GM19239 (cell line): Measurements from ENCODE around the gene ATN1.

Experiments
- DNase-seq: peaks from one replicate; pipeline ENCODE4 v3.0.0; 2011; ENCODE audit warnings: low spot score; ENCODE audit not compliant: insufficient read length
- FAIRE-seq: peaks from 2 replicates; lab custom pipeline; 2011; peaks lifted over from hg19 to GRCh38; lab: Jason Lieb, UNC

Gene ATN1

DNA sequence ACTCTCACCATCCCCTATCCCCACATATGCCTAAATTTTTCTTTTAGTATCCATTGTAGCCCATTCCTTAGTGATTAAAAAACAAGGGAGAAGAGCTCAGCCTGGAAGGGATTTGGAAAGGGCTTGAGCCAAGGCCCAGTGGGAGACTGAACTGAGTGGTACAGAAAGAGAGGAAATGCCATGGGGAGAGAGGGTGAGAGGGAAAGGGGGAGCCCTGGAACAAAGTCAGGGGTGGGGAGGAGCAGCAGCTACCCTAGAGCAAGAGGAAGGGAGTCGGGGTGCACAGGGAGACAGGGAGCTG lies 2.6 kb upstream of the ATN1 start:
- DNase-seq (no peak), FAIRE-seq (no peak)

DNA sequence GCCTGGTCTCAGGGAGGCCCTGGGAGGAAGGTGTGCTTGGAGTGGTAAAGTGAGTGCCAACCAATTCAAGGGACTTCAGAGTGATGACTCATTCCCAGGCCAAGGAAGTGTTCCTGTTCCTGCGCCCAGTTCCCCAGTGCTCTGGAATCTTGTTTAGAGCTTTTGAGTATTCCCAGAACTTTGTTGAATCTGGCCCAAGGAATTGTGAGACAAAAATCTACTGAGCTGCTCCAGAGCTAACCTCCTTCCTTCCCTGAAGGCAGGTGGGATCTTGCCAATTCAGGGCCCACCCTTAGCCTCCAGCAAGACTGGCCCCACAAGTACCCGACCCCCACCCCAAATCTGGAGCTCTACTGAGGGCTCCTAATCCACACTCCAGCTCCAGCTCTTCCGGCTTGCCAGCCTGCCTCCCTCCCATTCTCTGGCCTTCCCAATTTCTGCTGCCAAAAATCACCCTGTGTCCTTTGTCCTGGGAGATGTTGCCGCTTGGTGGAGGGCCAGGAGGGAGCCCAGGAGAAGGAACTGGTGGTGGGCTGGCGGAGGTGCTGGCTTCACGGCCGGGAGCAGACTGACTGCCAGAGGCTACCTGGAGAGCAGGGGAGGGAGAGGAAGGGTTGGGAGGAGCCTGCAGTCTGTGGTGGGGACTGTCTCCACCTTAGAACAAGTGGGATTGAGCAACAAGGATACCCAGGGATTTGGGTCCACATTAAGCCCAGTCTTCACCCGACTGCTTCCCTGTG lies 2.0 kb upstream of the ATN1 start:
- FAIRE-seq (no peak), DNase-seq (no peak)

DNA sequence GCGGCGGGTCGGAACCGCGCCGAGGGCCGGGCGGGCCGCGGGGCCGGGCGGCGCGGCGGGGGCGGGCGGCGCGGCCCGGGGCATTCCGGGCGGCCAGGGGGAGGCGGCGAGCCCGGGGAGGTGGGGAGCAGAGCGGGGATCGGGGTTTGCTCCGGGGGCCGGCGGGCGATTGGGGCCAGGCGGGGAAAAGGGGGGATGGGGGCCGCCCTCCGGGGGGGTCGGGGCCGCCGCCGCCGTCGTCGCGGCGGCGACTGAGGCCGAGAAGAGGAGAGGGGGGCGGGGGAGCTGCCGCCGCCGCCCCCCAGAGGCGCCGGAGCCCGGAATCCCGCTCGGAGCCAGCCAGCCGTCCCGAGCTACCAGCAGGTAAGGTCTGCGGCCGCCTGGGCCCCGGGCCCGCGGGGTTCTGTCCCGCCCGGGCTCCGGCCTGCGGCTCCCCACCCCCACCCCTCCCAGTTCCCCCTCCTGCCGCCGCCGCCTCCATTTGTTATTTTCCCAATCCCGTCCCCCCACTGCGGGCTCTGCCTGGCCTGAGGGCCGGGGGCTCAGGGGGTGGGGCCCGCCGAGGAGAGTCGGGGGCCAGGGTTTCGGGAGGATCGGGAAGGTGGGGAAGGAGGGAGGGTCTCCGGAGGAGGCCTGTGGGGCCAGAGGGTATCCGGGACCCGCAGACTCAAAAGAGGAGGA lies 403 bp downstream of the ATN1 start:
- no peak for DNase-seq
- FAIRE-seq, result no peak

DNA sequence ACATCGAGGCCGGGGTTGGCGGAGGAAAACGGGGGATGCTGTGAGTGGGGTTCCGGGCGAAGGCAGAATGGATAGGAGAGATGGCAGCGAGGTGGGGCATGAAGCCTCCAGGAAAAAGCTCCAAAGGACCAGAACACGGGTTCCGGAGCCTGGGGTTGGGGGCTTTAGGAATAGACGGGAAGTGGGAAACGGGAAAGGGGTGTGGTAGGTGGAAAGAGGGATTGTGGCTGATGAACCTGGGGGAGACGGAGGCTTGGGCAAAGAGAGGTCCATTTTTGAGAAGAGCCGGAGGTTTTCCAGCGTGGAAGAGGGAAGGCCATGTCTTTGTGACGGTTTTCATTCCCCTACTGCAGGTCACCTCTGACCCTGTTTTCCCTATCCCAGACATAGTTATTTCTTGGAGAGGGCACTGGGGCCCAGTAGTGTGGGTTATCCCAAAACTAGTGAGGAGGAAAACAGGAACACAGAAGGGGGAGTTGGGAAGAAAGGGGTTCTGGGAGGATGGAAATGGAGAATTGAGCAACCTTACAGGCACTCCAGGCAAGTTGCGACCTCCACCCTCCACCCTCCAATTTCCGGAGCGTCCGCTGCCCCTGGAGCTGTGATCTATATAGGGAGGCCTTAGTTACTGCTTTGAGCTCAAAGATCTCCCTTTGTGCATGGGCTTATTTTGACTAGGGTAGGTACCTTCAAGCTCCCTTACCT lies 1.1 kb downstream of the ATN1 start:
- peak; percentile 11 for FAIRE-seq
- DNase-seq, result no peak

DNA sequence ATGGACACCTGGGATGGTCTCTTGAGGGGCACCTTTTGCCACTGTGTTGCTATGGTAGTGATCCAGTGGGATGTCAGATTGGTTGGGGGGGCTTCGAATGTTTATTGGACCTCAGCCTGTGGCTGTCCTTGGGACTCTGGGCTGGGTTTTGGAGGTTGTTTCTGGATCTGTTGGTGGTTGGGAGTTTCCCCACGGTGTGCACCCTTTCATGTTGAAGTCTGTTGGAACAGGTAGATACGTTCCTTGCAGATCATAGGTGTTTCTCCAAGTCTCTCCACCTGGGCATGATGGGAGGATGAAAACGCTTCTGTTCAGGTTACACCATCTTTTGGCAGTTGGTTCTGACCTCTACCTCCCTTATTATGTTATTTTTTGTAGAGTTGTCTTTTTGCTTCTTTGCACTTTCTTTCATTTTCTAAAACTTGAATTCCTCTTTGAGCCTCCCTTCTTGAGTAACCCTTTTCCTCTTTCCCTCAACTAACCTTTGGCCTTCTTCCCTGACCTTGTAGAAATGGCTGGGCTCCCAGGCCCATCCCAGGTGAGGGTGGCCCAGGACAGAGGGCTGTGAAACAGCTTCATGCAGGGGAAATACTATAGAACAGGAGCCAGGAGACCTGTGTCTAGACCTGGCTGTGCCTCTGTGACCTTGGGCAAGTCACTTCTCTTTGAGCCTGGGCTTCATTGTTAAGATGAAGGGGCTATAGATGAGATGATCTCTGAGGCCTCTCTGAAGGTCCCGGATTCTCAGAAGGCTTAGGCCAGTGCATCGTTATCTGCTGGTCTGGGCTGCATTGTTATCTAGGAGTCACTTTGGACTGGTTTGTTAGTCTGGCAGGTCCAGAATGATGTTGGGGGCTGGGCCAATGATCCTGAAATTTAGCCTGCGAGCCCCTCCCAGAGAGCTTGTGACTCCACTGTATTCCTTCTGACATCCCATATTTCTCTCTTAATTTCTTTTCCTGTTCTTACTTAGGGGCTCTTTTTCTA lies 2.0 kb downstream of the ATN1 start:
- DNase-seq, result no peak
- no peak for FAIRE-seq

DNA sequence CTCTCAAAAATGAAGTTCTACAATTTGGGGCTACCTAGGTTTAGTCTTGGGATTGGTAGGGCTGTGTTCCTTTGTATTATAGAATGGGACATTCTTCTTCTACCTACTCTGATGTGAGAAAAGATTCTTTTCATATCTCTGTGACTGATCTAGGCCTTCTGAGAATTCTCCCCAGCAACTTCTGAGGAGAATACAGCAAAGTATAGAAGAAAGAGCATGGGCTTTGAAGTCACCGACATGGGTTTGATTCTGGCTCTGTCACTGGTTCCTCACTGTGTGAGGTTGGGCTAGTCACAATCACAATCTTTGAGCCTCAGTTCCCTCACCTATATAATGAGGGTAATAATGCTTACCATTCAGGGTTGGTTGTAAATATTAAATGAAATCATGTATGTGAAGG lies 5.0 kb downstream of the ATN1 start:
- FAIRE-seq, result no peak

DNA sequence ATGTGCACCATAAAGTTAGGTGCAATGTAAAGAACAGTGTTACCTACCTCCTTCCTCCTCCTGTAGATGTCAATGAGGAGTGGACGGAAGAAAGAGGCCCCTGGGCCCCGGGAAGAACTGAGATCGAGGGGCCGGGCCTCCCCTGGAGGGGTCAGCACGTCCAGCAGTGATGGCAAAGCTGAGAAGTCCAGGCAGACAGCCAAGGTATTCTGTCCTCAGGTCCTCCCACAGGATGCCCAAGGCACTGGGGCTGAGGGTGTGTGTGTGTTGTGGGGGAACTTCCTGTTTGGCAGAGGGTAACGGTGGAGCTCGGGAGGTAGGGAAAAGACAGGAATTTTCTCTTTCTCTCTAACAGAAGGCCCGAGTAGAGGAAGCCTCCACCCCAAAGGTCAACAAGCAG lies 6.4 kb downstream of the ATN1 start:
- FAIRE-seq (no peak), DNase-seq (no peak)

More for the DNA sequence above, 5.0 kb downstream of the ATN1 start:
- DNase-seq, result no peak

DNA sequence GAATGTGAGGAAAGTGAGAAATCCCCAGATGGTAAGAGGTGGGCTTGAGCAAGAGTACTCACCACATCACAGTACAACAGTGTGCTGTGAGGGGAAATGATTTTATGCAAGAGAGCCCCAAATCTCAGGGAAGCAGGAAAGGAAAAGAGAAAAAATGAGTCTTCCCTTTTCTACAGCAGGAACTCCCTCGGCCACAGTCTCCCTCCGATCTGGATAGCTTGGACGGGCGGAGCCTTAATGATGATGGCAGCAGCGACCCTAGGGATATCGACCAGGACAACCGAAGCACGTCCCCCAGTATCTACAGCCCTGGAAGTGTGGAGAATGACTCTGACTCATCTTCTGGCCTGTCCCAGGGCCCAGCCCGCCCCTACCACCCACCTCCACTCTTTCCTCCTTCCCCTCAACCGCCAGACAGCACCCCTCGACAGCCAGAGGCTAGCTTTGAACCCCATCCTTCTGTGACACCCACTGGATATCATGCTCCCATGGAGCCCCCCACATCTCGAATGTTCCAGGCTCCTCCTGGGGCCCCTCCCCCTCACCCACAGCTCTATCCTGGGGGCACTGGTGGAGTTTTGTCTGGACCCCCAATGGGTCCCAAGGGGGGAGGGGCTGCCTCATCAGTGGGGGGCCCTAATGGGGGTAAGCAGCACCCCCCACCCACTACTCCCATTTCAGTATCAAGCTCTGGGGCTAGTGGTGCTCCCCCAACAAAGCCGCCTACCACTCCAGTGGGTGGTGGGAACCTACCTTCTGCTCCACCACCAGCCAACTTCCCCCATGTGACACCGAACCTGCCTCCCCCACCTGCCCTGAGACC lies 7.8 kb downstream of the ATN1 start:
- FAIRE-seq (no peak), DNase-seq (no peak)

DNA sequence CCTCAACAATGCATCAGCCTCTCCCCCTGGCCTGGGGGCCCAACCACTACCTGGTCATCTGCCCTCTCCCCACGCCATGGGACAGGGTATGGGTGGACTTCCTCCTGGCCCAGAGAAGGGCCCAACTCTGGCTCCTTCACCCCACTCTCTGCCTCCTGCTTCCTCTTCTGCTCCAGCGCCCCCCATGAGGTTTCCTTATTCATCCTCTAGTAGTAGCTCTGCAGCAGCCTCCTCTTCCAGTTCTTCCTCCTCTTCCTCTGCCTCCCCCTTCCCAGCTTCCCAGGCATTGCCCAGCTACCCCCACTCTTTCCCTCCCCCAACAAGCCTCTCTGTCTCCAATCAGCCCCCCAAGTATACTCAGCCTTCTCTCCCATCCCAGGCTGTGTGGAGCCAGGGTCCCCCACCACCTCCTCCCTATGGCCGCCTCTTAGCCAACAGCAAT lies 8.5 kb downstream of the ATN1 start:
- no peak for DNase-seq
- FAIRE-seq, result peak; percentile 45

DNA sequence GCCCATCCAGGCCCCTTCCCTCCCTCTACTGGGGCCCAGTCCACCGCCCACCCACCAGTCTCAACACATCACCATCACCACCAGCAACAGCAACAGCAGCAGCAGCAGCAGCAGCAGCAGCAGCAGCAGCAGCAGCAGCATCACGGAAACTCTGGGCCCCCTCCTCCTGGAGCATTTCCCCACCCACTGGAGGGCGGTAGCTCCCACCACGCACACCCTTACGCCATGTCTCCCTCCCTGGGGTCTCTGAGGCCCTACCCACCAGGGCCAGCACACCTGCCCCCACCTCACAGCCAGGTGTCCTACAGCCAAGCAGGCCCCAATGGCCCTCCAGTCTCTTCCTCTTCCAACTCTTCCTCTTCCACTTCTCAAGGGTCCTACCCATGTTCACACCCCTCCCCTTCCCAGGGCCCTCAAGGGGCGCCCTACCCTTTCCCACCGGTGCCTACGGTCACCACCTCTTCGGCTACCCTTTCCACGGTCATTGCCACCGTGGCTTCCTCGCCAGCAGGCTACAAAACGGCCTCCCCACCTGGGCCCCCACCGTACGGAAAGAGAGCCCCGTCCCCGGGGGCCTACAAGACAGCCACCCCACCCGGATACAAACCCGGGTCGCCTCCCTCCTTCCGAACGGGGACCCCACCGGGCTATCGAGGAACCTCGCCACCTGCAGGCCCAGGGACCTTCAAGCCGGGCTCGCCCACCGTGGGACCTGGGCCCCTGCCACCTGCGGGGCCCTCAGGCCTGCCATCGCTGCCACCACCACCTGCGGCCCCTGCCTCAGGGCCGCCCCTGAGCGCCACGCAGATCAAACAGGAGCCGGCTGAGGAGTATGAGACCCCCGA lies 9.1 kb downstream of the ATN1 start:
- DNase-seq (no peak), FAIRE-seq (peak; percentile 44)

DNA sequence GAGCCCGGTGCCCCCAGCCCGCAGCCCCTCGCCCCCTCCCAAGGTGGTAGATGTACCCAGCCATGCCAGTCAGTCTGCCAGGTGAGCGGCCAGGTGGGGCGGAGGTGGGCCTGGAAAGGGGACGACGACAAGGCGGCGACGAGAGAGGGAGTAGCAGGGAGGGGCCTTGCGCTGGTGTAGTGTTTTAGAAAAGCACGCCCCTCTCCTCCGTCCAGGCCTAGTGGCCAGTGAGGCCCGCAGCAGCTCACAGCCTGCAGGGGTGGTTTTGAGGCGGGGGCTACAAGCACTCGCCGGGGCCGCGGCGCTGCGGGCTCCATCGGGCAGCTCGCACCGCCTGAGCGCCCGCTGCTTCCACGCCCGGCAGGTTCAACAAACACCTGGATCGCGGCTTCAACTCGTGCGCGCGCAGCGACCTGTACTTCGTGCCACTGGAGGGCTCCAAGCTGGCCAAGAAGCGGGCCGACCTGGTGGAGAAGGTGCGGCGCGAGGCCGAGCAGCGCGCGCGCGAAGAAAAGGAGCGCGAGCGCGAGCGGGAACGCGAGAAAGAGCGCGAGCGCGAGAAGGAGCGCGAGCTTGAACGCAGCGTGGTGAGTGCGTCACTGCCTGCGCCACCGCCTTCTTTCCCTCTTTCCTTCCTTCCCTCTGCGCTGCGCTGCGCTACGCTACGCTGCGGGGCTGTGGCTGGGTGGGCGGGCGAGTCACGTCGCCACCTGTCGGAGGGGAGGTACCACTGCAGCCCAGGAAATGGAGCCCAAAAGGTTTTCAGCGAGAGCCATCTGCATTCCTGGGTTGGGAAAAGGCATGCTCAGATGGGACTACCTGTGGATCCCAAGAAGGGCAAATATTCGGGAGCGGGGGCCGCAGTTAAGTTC lies 10.0 kb downstream of the ATN1 start:
- FAIRE-seq (peak; percentile 100), DNase-seq (peak; percentile 84)

DNA sequence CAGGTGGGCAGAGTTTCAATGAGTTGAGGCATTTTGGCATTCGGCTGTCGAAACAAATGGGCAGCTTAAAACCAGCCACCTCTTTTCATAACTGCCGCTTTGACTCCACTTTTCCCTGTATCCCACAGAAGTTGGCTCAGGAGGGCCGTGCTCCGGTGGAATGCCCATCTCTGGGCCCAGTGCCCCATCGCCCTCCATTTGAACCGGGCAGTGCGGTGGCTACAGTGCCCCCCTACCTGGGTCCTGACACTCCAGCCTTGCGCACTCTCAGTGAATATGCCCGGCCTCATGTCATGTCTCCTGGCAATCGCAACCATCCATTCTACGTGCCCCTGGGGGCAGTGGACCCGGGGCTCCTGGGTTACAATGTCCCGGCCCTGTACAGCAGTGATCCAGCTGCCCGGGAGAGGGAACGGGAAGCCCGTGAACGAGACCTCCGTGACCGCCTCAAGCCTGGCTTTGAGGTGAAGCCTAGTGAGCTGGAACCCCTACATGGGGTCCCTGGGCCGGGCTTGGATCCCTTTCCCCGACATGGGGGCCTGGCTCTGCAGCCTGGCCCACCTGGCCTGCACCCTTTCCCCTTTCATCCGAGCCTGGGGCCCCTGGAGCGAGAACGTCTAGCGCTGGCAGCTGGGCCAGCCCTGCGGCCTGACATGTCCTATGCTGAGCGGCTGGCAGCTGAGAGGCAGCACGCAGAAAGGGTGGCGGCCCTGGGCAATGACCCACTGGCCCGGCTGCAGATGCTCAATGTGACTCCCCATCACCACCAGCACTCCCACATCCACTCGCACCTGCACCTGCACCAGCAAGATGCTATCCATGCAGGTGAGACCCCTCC lies 10.8 kb downstream of the ATN1 start:
- no peak for DNase-seq
- no peak for FAIRE-seq

DNA sequence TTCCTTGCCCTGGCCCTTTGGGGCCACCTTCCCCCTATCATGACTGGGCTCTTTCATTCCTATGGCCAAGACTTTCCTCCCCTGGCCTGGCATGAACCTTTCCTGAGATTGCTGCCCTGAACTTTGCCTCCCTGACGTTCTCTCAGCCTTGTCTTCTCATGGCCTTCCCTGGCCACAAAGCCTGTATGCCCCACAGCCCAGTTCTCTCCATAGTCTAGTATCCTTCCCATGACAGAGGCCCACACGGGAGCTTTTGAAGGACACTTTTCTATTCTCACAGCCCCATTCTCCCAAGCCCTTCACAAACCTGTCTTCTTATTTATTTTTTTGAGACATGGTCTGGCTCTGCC lies 11.4 kb downstream of the ATN1 start:
- DNase-seq, result no peak
- FAIRE-seq, result no peak

DNA sequence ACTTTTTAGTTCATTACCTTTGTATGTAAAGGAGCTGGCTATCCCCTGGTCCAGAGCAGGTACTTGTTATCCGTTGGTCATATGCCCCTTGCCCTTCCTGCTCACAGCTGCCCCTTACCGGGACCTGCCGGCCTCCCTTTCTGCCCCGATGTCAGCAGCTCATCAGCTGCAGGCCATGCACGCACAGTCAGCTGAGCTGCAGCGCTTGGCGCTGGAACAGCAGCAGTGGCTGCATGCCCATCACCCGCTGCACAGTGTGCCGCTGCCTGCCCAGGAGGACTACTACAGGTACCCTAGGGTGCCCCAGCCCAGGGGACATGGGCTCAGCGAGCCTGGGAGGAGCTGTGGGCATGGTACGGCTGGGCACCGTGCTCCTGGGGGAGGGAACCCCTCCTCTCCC lies 13.5 kb downstream of the ATN1 start:
- no peak for DNase-seq

DNA sequence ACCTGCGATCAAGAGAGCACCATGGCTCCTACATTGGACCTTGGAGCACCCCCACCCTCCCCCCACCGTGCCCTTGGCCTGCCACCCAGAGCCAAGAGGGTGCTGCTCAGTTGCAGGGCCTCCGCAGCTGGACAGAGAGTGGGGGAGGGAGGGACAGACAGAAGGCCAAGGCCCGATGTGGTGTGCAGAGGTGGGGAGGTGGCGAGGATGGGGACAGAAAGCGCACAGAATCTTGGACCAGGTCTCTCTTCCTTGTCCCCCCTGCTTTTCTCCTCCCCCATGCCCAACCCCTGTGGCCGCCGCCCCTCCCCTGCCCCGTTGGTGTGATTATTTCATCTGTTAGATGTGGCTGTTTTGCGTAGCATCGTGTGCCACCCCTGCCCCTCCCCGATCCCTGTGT lies 14.0 kb downstream of the ATN1 start:
- DNase-seq (no peak), FAIRE-seq (no peak)

More for the DNA sequence above, 13.5 kb downstream of the ATN1 start:
- no peak for FAIRE-seq

DNA sequence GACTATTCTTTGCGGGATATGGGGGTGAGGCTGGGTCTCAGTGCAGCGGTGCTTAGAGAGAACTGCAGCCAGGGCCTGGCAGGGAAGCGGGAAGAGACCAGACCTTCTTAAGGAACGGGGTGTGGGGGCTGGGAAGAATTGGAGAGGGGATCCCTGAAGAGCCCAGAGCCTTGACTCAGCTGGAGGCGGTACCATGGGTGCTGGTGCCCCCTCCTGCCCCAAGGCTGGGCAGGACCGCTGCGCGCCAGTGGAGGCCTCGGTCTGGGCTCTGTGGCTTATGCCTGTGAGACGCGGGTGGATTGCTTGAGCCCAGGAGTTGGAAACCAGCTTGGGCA lies 14.5 kb downstream of the ATN1 start:
- FAIRE-seq (no peak), DNase-seq (no peak)

DNA sequence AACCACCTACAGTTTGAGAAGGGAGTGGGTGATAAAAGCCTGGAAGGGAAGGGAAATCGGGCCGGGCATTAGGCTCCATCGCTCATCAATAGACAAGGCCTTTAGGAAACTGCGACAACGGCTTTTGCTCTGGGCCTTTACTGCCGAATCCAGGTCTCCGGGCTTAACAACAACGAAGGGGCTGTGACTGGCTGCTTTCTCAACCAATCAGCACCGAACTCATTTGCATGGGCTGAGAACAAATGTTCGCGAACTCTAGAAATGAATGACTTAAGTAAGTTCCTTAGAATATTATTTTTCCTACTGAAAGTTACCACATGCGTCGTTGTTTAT lies 15.6 kb downstream of the ATN1 start:
- DNase-seq, result peak; percentile 92
- peak; percentile 87 for FAIRE-seq
